Mucosa of gallbladder (tissue), 1 donor: Measurements from ENCODE around the gene C15orf61. TPM values are rescaled to one million over a fixed set of nuclear protein-coding genes. Genes with fewer than 3 reads are reported as not detected.

Source experiments
- DNase-seq: peaks from one replicate; pipeline ENCODE4 v3.0.0-alpha.2; 2020; ENCODE audit warnings: low spot score
- total RNA-seq: library from RNA; stranded (reverse); gene quantifications from one replicate; pipeline ENCODE4 v1.2.1, GENCODE V29; 2021
- donor health status: DM: no; HTN: no; CAD: no.

Gene C15orf61
- total RNA-seq, 1 donor from 2014 or later = 4.1 TPM

DNA sequence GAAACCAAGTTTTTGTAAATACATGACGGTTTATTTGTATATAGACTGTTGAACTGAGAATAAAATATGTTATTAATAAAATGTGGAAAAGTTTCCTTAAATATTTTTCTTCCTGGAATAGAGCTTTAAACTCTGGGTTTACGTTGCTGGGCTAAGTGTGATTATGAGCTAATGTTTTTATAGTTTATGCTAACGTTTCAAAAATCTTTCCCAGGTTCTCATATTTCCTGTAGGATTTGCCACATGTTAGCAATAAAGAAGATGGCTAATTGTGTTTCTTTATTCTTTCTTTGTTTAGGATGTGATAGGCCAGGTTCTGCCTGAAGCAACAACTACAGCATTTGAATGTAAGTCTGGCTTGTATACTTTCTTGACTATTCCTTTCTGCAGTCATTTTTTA lies 28.8 kb downstream of the C15orf61 start:
- DNase-seq = no peak

DNA sequence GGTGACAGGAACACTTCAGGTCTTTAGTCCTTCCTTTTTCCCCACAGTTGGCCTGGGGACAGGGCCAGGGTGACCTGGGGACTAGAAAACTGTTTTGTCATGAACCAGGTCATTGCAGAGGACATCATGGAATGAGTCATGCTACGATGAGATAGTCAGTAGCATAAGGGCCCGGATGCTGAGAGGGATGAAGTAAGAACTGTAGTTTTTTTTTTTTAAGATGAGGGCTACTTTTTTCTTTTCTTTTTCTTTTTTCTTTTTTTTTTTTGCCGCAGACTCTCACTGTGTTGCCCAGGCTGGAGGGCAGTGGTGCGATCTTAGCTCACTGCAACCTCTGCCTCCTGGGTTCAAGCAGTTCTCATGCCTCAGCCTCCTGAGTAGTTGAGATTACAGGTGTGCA lies 29.6 kb downstream of the C15orf61 start:
- DNase-seq = no peak

DNA sequence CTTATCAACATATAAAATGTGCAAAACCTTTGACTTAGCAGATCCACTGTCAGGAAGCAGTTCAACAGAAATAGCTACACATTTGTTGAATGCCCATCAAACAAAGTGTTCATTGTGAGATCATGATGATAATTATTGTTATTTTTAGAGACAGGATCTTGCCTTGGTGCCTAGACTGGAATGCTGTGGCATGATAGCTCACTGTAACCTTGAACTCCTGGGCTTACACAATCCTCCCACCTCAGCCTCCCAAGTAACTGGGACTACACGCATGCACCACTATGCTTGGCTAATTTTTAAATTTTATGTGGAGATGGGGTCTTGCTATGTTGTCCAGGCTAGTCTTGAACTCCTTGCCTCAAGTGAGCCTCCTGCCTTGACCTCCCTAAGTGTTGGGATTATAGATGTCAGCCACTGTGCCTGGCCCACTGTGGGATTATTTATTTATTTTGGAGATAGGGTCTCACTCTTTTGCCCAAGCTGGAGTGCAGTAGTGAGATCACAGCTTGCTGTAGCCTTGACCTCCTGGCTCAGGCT lies 30.3 kb downstream of the C15orf61 start:
- no peak for DNase-seq

DNA sequence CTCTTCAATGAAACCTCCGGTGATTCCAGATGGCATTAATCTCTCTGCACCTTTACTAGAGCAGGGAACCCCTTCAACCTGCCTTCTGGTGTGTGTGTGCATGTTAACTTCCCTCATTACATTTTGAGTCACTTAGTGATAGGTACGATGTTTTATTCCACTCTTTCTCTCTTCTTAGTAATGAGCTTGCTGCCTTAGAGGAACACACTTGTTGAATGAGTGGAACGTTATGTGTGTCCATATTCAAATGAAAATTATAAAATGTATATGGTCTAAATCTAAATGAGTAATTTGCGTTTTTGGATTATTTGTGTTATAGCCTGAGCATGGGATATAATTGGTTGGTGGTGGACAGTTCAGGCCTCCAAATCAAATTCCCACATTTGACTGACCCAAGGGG lies 33.6 kb downstream of the C15orf61 start:
- DNase-seq = no peak

DNA sequence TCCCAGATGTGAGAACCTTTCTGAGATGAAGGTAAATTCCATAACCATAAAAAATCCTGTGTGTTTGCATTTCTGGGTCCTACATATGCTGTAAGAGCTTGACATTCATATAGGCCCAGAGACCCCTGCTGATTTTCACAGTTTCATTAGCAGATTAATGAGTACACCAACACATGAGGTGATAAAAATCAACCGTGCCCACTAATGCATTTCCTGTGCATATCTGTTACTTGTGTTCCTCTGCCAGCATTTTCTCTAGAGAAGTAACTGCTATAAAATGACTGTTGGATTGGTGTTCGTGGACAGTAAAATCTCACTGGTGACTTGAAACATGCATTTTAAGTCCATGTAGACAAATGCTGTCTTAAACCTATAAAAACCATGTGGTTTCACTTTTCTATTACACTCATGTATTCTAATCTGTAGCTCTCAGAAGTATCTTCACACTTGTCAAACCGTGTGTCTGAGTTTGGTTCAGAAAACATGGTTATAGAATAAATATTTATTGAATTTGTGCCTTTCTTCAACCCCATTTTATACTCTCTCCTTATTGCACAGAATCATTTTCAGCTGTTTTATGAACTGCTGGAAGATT lies 36.1 kb downstream of the C15orf61 start:
- DNase-seq = no peak

DNA sequence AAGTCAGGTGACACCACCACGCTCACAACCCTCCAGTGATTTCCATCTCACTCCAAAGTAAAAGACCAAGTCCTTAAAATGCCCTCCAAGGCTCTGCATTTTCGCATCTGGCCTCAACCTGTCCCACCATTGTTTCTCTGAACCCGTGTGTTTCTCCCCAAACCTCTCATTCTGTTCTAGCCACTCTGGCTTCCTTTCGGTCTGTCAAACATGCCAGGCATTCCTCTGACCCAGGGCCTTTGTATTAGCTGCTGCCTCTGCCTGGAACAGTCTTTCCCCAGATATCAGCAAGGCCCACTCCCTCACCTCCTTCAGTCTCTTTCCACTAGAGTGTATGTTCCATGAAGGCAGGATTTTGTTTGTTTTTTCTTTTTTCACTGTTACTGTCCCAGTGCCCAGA lies 37.6 kb downstream of the C15orf61 start:
- DNase-seq = no peak

DNA sequence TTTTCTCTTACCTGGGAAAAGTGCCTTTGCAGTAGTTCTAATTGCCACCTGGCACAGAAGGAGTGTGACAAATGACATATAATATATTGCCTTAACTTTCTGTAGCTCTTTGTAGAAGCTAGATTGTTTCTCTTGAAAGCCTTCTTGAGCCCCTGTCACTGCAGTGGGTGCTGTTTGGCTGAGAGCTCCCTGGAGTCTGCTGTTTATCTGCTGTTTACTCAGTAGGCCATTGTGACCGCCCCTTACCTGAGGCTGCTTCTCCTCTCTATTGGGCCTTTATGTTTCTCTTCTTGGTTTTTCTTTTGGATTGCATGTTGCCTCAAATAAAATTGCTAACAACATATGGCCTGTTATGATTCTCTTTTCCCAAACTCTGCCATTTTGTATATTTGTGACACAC lies 38.2 kb downstream of the C15orf61 start:
- no peak for DNase-seq

DNA sequence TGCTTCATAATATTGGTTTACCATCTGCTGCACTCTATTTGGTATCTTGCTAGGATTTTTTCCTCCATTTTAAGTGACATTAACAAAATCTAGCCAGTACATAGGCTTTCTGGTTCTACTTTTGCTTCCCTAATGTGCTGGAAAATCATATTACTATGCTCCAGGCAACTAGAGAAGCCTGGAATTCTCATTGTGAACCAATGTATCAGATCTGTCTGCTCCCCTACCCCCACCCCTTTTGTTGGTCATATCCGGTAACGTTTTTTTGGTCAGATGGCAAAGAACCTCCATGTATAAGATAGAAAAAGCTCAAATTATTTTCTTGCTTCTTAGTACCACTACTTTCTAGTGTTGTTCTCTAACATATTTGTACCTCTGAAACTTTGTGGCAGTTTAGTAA lies 38.6 kb downstream of the C15orf61 start:
- DNase-seq = no peak

DNA sequence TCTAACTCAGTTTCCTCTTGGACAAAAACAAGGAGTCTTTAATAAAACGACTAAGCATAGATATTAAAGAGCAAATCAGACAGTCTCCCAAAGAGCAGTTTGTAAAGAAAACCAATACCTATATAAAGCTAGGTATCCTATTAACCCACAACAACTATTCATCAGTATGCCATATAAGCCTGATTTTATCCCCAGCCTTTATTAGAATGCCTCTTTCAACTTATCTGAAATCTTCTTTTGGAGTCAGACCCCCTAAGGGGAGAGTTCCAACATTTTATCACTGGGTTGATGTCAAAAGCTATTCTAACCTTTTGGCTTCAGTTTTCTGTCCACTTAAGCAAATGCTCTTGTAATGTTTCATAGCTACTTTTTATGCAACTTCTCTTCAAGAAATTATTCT lies 39.4 kb downstream of the C15orf61 start:
- no peak for DNase-seq

DNA sequence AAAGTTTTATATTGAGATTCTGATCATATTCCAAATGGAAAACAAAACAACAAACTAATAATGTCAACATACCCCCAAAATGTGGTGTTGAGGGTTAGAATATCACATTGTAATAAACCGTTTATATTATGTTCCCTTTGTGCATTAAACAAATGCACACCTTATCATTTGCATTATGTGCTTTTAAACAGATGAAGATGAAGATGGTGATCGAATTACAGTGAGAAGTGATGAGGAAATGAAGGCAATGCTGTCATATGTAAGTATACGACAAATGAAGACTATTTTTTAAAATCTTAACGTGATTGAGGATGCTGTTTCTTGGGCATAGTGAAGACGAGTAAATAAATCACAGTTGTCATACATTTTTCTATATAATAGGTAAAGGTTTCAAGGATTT lies 42.2 kb downstream of the C15orf61 start:
- DNase-seq = no peak

DNA sequence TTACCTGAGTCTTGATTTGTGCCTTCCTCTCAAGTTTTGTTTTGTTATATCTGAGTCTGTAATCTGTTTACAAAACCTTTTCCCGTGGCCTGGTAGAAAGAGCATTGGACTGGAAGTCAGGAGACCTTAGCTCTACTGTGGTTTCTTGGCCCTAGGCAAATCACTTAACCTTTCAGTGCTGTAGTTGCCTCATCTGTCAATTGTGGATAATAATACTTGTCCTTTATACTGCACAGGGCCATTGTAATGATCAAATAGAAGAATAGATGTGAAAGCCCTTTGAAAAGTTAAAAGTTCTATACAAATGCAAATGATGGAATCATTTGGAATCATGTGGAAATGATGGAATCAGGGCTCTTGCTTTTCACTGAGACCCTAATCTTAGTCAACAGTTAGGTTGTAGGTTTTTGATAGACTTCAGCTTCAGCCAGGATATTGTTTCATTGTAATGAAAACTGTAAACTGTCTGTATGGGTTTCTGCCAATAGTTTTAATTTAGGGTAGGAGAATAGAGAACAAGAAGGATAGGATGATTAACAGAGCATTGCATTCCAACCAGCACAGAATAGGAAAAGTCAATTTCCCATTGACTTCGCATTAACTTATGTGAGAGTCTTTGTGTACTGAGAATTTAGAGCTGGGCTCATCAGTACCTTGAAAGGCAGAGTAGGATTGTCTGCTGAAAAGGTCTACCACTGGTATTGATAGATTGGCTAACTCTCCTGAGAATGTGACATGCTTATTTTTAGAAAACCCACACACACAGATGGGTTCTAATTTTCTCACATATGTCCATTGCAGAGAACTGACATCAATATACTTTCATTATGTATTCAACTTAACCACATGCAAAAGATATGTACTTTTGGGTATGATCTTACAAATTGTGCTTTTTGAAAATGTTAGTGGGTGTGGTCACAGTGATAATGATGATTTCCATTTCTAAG lies 43.4 kb downstream of the C15orf61 start:
- no peak for DNase-seq

DNA sequence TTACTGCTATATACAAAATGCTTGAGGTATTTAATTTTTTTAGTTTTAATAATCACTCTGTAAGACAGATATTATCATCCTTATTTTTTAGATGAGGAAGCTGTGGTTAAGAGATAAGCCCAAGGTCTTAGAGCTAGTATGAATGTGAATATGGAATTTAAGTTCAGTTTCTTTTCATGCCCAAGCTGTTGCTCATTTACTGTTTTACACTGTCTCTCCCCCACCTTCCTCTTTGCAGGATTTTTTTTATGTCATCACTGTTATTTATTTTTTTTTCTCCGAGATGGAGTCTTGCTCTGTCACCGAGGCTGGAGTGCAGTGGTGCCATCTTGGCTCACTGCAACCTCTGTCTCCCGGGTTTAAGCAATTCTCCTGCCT lies 44.0 kb downstream of the C15orf61 start:
- DNase-seq = no peak

DNA sequence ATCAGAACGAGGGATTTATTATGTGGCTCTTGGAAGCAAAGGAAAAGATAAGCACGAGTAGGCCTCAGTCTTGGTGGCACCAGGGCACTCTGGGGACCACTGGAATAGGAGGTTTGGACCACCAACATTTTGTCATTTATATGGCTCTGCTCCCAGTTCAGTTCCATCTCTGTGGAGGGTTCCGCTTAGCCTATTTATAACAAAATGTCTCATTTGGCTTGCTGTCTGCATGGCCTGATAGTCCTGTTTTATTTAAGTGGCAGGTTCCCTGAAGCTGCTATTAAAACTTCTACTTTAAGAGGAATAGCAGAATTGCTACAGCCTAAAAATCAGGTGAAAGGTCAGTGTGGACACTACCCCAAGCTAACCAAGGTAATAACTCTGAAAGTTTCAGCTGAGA lies 48.7 kb downstream of the C15orf61 start:
- no peak for DNase-seq

DNA sequence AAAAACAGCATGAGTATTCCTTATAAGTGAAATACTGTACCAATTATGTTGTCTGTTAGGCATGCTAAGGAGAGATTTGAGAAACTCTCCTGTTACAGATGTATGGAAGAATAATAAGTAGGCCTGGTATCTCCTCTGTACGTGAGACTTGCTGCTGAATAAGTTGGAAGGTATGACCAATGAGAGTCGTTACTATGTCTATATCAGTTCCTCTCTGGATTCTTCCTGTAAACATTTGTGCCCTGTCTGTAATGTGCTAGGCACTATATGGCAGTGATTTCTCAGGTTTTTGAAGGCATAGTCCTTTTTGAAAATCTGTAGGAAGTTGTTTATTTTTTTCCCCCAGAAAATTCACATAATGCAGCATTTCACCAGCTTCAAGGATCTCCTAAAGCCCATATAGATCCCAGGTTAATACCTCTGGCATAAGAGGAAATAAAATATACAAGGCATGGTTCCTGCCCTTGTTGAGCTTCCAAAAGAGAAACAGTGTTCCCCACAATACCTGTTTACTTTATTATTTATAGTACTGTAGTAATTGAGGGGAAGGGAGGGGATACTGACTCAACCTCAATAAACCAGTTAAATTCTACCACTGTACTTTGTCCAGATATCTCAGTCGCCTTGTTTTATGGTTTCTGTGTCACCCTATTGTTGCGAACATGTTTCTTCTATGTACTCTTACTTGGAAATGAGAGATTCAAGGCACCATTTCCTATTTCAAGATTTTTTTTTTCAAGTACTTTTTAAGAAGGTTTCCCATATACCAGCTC lies 50.1 kb downstream of the C15orf61 start:
- no peak for DNase-seq

DNA sequence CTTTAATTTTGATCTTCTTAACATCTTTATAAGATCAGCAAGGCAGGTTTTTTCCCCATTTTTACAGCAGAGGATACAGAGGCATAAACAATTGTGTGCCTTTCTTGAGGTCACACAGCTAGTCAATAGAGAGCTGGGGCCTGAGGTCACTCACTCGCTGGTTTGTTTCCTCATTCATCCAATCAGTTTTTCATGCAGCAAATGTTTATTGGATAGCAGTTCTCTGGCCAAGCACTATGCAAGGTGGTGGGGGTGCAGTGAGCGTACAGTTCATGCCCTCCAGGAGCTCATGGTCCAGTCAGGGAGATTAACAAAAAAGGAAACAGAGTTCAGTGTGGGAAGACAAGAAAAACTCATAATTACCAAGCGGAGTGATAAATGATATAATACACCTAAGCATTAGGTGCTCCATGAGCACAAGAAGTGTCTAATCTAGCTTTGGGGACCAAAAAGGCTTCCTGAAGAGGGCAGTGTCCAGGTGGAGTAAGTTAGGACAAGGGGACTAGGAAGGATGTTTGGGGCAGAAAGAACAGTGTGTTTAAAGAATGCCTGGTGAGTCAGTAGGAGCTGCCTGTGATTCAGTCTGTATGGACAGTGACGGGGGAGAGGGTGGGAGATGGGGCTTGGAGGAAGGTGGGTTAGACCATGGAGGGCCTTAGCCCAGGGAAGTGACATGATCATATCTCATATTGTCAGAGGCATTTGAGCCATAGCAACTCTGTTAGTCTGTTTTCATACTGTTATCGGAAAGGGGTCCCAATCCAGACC lies 50.9 kb downstream of the C15orf61 start:
- DNase-seq = no peak

DNA sequence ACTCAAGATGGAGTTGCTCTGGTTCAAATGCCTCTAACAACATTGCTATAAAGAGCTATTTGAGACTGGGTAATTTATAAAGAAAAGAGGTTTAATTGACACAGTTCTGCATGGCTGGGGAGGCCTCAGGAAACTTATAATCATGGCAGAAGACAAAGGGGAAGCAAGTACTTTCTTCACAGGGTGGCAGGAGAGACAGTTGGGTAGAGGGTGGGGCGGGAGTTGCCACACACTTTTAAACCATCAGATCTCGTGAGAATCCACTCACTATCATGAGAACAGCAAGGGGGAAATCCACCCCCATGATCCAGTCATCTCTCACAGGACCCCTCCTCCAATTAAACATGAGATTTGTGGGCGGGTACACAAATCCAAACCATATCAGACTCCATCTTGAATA lies 52.3 kb downstream of the C15orf61 start:
- DNase-seq = no peak

DNA sequence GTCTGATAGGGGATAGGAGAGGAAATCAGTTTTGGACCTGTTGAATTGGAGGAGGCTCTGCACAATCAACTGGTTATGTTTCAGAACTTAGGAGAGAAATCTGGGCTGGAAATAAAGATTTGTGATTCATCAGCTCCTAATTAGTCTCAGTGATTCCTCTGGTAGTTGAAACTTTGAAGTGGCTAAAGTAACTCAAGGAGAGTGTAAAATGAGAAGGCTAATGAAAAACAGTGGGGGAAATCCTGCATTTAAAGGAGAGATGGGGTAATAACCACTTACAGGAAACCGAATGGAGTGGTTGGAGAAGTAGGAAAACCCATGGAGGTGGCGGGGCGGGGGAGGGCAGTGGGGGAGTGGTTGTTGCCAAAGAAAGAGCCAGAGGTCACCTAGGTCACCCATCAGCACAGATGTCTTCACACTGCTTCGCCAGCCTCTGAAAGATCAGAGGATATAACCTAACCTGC lies 54.1 kb downstream of the C15orf61 start:
- no peak for DNase-seq

DNA sequence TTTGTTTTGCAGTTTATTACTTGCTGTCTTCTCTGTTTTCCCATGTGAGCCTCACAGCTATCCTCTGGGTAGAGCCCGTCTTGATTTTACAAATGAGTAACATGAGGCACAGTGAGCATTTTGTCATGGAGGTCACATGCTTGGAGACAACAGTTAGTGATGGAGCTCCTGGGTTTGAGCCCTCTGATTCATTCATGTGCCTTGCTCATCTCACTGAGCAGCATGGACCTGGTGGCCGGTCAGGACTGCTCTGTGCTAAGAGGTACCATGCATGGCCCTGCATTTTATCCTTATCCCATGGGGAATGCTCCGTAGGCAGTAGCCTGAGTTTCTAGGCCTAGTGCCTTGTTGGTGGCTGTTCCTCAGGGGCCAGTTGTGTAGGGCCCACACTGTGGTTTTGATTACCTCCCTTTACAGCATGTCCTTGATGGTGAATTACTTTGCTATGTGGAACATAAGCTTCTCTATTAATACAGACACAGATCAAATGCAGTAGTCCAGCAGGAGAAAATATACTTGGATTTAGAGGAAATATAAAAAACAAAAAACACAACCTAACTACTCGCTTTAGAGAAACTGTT lies 57.2 kb downstream of the C15orf61 start:
- no peak for DNase-seq

DNA sequence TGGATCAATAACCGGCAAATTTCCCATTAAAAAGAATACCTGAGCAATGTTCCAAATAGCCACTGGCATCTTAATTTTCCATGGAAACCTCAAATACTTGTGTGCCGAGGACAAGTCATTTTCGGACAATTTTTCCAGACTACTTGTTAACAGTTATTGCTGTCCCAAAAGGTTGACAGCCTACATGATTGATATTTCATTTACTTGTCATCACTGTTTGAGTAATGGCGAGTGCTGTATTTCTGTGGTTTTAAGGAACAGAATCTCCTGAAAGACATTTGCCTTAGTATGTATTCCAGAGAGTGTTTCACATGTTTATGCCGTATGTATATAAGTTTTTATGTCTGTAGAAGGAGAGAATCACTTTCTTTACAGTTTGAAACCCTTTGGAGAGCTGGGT lies 58.2 kb downstream of the C15orf61 start:
- no peak for DNase-seq
